ENCODE measurements around the gene MINDY4. TPM values are rescaled to one million over a fixed set of nuclear protein-coding genes. Genes with fewer than 3 reads are reported as not detected.
A peak's percentile ranks its signal among the peaks of the same experiment; 100 is the strongest.

MINDY4 gene
- total RNA-seq, 1 experiment from 2014 or later, result 2.1 TPM

GRCh38 chr7:30897770-30898169 is 126.6 kb downstream of the MINDY4 start:
- H3K9me3 Mint-ChIP-seq (ENCODE audit: unreplicated experiment), result no peaks in the 10 kb centered on the region
- H3K36me3 ChIP-seq (ENCODE audit: control insufficient read depth, insufficient read depth, low read length), result no peaks in the 10 kb centered on the region
- CTCF ChIA-PET, result interaction anchor here (0.7 kb wide), 1 partner anchor 31 kb away, joined by 4 read pairs; no protein-coding TSS in a partner anchor
- intact Hi-C loops (cut with micrococcal nuclease; ENCODE audit: unreplicated experiment), result loop anchor here (2.0 kb wide), 2 partner anchors 77 to 101 kb away; no protein-coding TSS in a partner anchor
- DNase-seq, result no peak
- no peaks in the 10 kb centered on the region for H3K27me3 Mint-ChIP-seq (ENCODE audit: insufficient read depth, unreplicated experiment)
- POLR2A ChIA-PET, result interaction anchor here (0.6 kb wide), 1 partner anchor 289 kb away, joined by 7 read pairs; no protein-coding TSS in a partner anchor
- H3K4me3 Mint-ChIP-seq (ENCODE audit: unreplicated experiment), result no peak overlapping the region
- H3K27ac Mint-ChIP-seq (ENCODE audit: unreplicated experiment), result peak overlapping the region; percentile 86
- peaks cover 30% of the 10 kb centered on the region for H3K4me1 ChIP-seq
- no peak for TF ChIP-seq CTCF (IDR thresholded peaks at IDR 0.05; ENCODE audit: insufficient read depth in 1 of 2, low read depth in 1 of 2, low read length in 1 of 2, severe bottlenecking in 1 of 2, unreplicated experiment in 1 of 2)
- H3K36me3 Mint-ChIP-seq (ENCODE audit: insufficient read depth, unreplicated experiment), result no peaks in the 10 kb centered on the region
- H3K27me3 ChIP-seq (replicated peaks; ENCODE audit: control insufficient read depth, insufficient read depth, low read length), result no peaks in the 10 kb centered on the region
- peaks cover 35% of the 10 kb centered on the region for H3K4me1 Mint-ChIP-seq (ENCODE audit: low read depth, unreplicated experiment)
- no peak overlapping the region for H3K4me3 ChIP-seq (ENCODE audit: low read depth, low read length)
- H3K9me3 ChIP-seq, result no peaks in the 10 kb centered on the region
- no TSS peak for BruUV-seq (replicated peaks)

GRCh38 chr7:30898411-30898810 is 127.2 kb downstream of the MINDY4 start:
- no peak for DNase-seq
- ChIA-PET POLR2A (interaction anchor here (0.6 kb wide), 1 partner anchor 290 kb away, joined by 7 read pairs; no protein-coding TSS in a partner anchor), CTCF (no interaction called here)
- no peak overlapping the region for H3K4me3 ChIP-seq (ENCODE audit: low read depth, low read length)
- H3K9me3 Mint-ChIP-seq (ENCODE audit: unreplicated experiment), result no peaks in the 10 kb centered on the region
- H3K4me1 Mint-ChIP-seq (ENCODE audit: low read depth, unreplicated experiment), result peaks cover 35% of the 10 kb centered on the region
- H3K36me3 Mint-ChIP-seq (ENCODE audit: insufficient read depth, unreplicated experiment), result no peaks in the 10 kb centered on the region
- H3K36me3 ChIP-seq (ENCODE audit: control insufficient read depth, insufficient read depth, low read length), result no peaks in the 10 kb centered on the region
- intact Hi-C loops (cut with micrococcal nuclease; ENCODE audit: unreplicated experiment), result no loop called here
- H3K4me1 ChIP-seq, result peaks cover 30% of the 10 kb centered on the region
- no peaks in the 10 kb centered on the region for H3K9me3 ChIP-seq
- TF ChIP-seq CTCF (IDR thresholded peaks at IDR 0.05; ENCODE audit: insufficient read depth in 1 of 2, low read depth in 1 of 2, low read length in 1 of 2, severe bottlenecking in 1 of 2, unreplicated experiment in 1 of 2), result no peak
- H3K27ac Mint-ChIP-seq (ENCODE audit: unreplicated experiment), result no peak overlapping the region
- H3K4me3 Mint-ChIP-seq (ENCODE audit: unreplicated experiment), result no peak overlapping the region
- no TSS peak for BruUV-seq (replicated peaks)
- no peaks in the 10 kb centered on the region for H3K27me3 Mint-ChIP-seq (ENCODE audit: insufficient read depth, unreplicated experiment)
- no peaks in the 10 kb centered on the region for H3K27me3 ChIP-seq (replicated peaks; ENCODE audit: control insufficient read depth, insufficient read depth, low read length)

DNA sequence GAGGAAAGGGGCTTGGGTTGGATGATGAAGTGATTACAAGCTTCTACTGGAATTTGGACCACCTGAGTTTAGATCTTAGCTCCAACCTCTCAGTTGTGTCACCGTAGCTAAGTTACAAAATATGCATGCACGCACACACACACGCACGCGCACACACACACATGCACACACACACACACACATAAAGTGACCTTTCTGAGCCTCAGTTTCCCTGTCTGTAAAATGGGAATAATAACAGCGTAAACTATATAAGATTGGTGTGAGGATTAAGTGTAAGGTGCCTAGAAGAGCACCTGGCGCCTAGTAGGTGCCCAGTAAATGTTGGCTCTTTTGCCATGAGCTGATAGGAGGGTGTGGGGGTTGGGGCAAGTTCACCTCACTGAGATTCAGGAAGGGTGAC is 127.8 kb downstream of the MINDY4 start:
- H3K4me3 ChIP-seq (ENCODE audit: low read depth, low read length), result no peak overlapping the region
- H3K27me3 ChIP-seq (replicated peaks; ENCODE audit: control insufficient read depth, insufficient read depth, low read length), result no peaks in the 10 kb centered on the region
- Mint-ChIP-seq H3K27ac (ENCODE audit: unreplicated experiment) (no peak overlapping the region), H3K4me1 (ENCODE audit: low read depth, unreplicated experiment) (peaks cover 35% of the 10 kb centered on the region), H3K9me3 (ENCODE audit: unreplicated experiment) (no peaks in the 10 kb centered on the region), H3K4me3 (ENCODE audit: unreplicated experiment) (no peak overlapping the region), H3K36me3 (ENCODE audit: insufficient read depth, unreplicated experiment) (no peaks in the 10 kb centered on the region), H3K27me3 (ENCODE audit: insufficient read depth, unreplicated experiment) (no peaks in the 10 kb centered on the region)
- no TSS peak for BruUV-seq (replicated peaks)
- ChIA-PET POLR2A (no interaction called here), CTCF (no interaction called here)
- H3K4me1 ChIP-seq, result peaks cover 30% of the 10 kb centered on the region
- intact Hi-C loops (cut with micrococcal nuclease; ENCODE audit: unreplicated experiment), result no loop called here
- no peaks in the 10 kb centered on the region for H3K9me3 ChIP-seq
- no peak for TF ChIP-seq CTCF (IDR thresholded peaks at IDR 0.05; ENCODE audit: insufficient read depth in 1 of 2, low read depth in 1 of 2, low read length in 1 of 2, severe bottlenecking in 1 of 2, unreplicated experiment in 1 of 2)
- no peaks in the 10 kb centered on the region for H3K36me3 ChIP-seq (ENCODE audit: control insufficient read depth, insufficient read depth, low read length)
- DNase-seq, result no peak
